Tibial nerve (tissue), 4 donors: ENCODE measurements around the gene AKR1C4.
"Not testable (repeated sequence)": the region's sequence is repeated elsewhere in the genome, so short reads cannot be mapped to it uniquely, and the experiment has no call there.

ENCODE experiments used
- CTCF ChIP-seq, 5 experiments: fragments of 200-600 bp in 3 of 5; fragments of 450-650 bp in 2 of 5; sonication (generic) in 3 of 5; IDR thresholded peaks; one replicate each; pipeline ENCODE4 v1.5.1; 2016 to 2019; ENCODE audit warnings: antibody characterized with exemption in 5 of 5, mild to moderate bottlenecking in 3 of 5, moderate library complexity in 2 of 5
- EP300 ChIP-seq, 2 donors: sonication (generic); formaldehyde crosslinking; IDR thresholded peaks; one replicate each; pipeline ENCODE4 v1.6.1; 2017; ENCODE audit warnings: antibody characterized with exemption in 2 of 2, mild to moderate bottlenecking in 1 of 2
- POLR2A ChIP-seq, 2 donors: fragments of 450-650 bp; IDR thresholded peaks; one replicate each; pipeline ENCODE4 v1.6.1; 2017; ENCODE audit warnings: antibody characterized with exemption in 2 of 2, mild to moderate bottlenecking in 2 of 2, moderate library complexity in 2 of 2

GRCh38 chr10:5175581-5175980 is 21.1 kb upstream of the AKR1C4 start:
- not testable (repeated sequence) for TF ChIP-seq CTCF, POLR2A, EP300 (IDR thresholded peaks at IDR 0.05)
